Measurements from ENCODE around the gene CFAP221. TPM values are rescaled to one million over a fixed set of nuclear protein-coding genes. Genes with fewer than 3 reads are reported as not detected.

CFAP221 gene
- total RNA-seq, 1 experiment from 2014 or later, result 0.20 TPM

- Histone ChIP-seq H3K9ac (ENCODE audit: extremely low read depth, insufficient read length, low read length) (no peak overlapping the region), H4K20me1 (ENCODE audit: control insufficient read depth, insufficient read depth, insufficient read length) (no peaks in the 10 kb centered on the region), H2AK5ac (ENCODE audit: insufficient read length, low read length) (no peak overlapping the region), H2BK20ac (ENCODE audit: low read depth, low read length, poor library complexity, severe bottlenecking) (no peak overlapping the region), H3K79me1 (ENCODE audit: insufficient read depth, low read depth, low read length, poor library complexity, severe bottlenecking) (no peaks in the 10 kb centered on the region), H3K27me3 (ENCODE audit: insufficient read depth, low read length) (no peaks in the 10 kb centered on the region), H2BK120ac (ENCODE audit: low read depth, low read length, poor library complexity, severe bottlenecking) (no peak overlapping the region), H4K5ac (ENCODE audit: insufficient read length, low read depth, low read length) (no peak overlapping the region), H2AFZ (ENCODE audit: low read length) (no peak overlapping the region), H3K56ac (ENCODE audit: insufficient read length, low read depth, low read length) (no peak overlapping the region), H3K4me1 (ENCODE audit: insufficient read depth, low read length) (no peaks in the 10 kb centered on the region), H4K91ac (ENCODE audit: insufficient read length, low read depth, low read length) (no peak overlapping the region), H3T11ph (ENCODE audit: low read length) (no peak overlapping the region), H4K8ac (replicated peaks; ENCODE audit: insufficient read length, low read depth, low read length) (no peak overlapping the region), H3K4me2 (ENCODE audit: insufficient read depth, insufficient read length, low read length) (no peak overlapping the region), H3K23ac (ENCODE audit: insufficient read length, low read depth, low read length) (no peak overlapping the region), H3K9me3 (ENCODE audit: control insufficient read depth, low read depth, low read length) (no peaks in the 10 kb centered on the region), H3K79me2 (ENCODE audit: insufficient read depth, low read length) (no peaks in the 10 kb centered on the region), H3K18ac (ENCODE audit: insufficient read length, low read depth, low read length) (no peak overlapping the region), H3K14ac (ENCODE audit: insufficient read depth, low read length) (no peak overlapping the region), H2BK15ac (ENCODE audit: low read depth, low read length) (no peak overlapping the region), H2BK12ac (ENCODE audit: insufficient read length, low read depth, low read length) (no peak overlapping the region), H3K27ac (ENCODE audit: insufficient read length, low read depth, low read length) (no peak overlapping the region), H2BK5ac (ENCODE audit: insufficient read length, low read length) (no peak overlapping the region), H3K23me2 (ENCODE audit: insufficient read length, low read depth, low read length, poor library complexity, severe bottlenecking) (no peaks in the 10 kb centered on the region), H3K4ac (ENCODE audit: low read depth, low read length) (no peak overlapping the region)
- no peaks in the 10 kb centered on the region for H3K4me1 Mint-ChIP-seq
- H3K36me3 Mint-ChIP-seq (ENCODE audit: insufficient read depth in 1 of 3, low read depth in 3 of 3), result peaks cover 2 to 11% (median 3%) of the 10 kb centered on the region in 3 experiments; a peak in 5 of 7 replicates
- H3K9me3 Mint-ChIP-seq, result peaks cover 8 to 9% of the 10 kb centered on the region in 2 experiments; a peak in 4 of 5 replicates
- H3K4me3 Mint-ChIP-seq, result no peak overlapping the region
- DNase-seq, result no peak
- no peak overlapping the region for H3K27ac Mint-ChIP-seq
- WGBS (ENCODE audit: extremely low coverage, insufficient read length, low lambda C conversion rate), result no CpG with 5 or more reads among the region's 7 CpGs
- H3K27me3 Mint-ChIP-seq (ENCODE audit: low read depth), result peaks cover 27% of the 10 kb centered on the region
- no peak for TF ChIP-seq CTCF (conservative IDR thresholded peaks at IDR 0.05)
Measured at GRCh38 chr2:119579424-119580295, 35.4 kb downstream of the CFAP221 start.

Measured in H9 (cell line).